HL-60 (cell line): ENCODE results near the gene MBTPS1.

Source experiments
- CTCF ChIP-seq: IDR thresholded peaks from one replicate; pipeline ENCODE4 v1.5.1; 2011; ENCODE audit warnings: low read length, control low read depth, inconsistent platforms; ENCODE audit not compliant: insufficient read depth
- GABPA ChIP-seq: IDR thresholded peaks from 2 replicates; pipeline ENCODE4 v1.6.1; 2012; ENCODE audit warnings: low read depth
- POLR2AphosphoS5 ChIP-seq: IDR thresholded peaks from 2 replicates; pipeline ENCODE4 v1.6.1; 2012; ENCODE audit warnings: low read depth
- REST ChIP-seq: IDR thresholded peaks from 2 replicates; pipeline ENCODE4 v1.6.1; 2012; ENCODE audit warnings: low read depth; ENCODE audit not compliant: insufficient replicate concordance
- SPI1 ChIP-seq: IDR thresholded peaks from 2 replicates; pipeline ENCODE4 v1.6.1; 2012; ENCODE audit warnings: low read depth, mild to moderate bottlenecking, borderline replicate concordance

- no peak for TF ChIP-seq CTCF
- no peak for TF ChIP-seq GABPA
- TF ChIP-seq POLR2AphosphoS5, result no peak
- TF ChIP-seq SPI1, result no peak
- no peak for TF ChIP-seq REST
Measured at GRCh38 chr16:84137769-84138357, 21.1 kb upstream of the MBTPS1 start.
